HG02885 (cell line): ENCODE measurements around the gene DPM2.

ENCODE experiments used
- ATAC-seq: cut with Tn5 transposase; IDR thresholded peaks from one replicate; pipeline ENCODE4 v1.9.1; 2021; ENCODE audit warnings: mild to moderate bottlenecking; ENCODE audit not compliant: unreplicated experiment, poor library complexity

The DPM2 gene

DNA sequence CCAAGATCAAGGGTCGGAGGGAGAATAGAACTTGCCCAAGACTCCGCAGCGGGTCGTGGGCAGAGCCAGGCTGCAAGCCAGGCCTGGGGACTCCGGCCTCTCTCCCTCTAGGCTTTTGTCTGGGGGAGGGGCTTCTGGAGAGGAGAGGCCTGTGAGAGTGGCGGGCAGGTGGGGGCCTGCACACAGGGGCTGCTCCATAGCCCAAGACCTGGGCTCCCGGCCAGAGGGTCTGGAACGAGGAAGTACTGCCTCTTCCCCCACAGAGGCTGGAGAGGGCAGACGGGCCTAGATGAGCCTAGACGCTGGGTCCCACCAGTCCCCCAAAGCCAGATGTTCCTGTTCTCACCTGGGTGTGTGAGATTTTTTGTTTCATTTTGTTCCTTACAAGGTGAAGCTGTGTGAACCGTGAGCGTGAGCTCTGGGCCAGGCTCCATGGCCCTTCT, 33.1 kb downstream of the DPM2 start:
- no peak for ATAC-seq

- ATAC-seq = peak; percentile 38
Measured at GRCh38 chr9:127903557-127904475, 33.8 kb downstream of the DPM2 start.

DNA sequence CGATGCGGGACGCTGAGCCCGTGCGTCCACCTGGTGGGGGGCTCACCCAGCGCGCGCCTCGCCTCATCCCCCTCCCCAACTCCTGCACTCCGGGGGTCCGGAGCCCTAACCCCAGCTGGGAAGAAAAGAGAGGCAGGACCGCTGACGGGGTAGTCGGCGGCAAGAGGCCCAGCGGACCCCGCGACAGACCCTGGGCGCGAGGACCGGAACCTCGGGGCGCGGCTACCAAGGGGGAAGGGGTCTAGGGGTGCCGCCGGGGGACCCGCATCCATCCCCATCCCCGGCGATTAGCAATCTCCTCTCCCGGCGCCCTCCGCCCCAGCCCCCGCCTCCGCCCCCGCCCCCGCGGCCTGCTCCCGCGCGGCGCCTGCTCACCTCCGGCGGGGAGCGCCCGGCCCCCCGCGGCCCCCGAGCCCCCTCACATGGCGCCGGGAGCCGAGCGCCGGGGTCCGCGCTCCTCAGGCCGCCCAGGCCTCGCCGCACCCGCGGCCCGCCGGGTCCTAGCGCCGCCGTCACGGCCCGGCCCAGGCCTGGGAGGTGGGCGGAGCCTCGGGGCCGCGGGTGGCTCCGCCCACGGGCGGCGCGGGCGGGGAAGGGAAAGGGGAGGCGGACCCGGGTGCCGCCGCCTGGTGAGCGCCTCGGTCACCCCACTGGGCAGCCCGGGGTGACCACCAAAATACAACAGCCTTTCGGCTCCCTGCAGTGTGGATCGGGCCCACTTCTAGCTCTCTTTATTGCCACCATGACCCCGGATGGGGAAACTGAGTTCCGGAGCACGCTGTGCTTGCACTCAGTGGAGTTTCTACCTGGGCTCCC, 38.3 kb downstream of the DPM2 start, which contains the start of gene ST6GALNAC6:
ST6GALNAC6 (minus strand) TSS at position 476 of the 816 bp plus-strand sequence. CDS start 1,622 bp downstream, outside the sequence.
- peak; percentile 73 for ATAC-seq

DNA sequence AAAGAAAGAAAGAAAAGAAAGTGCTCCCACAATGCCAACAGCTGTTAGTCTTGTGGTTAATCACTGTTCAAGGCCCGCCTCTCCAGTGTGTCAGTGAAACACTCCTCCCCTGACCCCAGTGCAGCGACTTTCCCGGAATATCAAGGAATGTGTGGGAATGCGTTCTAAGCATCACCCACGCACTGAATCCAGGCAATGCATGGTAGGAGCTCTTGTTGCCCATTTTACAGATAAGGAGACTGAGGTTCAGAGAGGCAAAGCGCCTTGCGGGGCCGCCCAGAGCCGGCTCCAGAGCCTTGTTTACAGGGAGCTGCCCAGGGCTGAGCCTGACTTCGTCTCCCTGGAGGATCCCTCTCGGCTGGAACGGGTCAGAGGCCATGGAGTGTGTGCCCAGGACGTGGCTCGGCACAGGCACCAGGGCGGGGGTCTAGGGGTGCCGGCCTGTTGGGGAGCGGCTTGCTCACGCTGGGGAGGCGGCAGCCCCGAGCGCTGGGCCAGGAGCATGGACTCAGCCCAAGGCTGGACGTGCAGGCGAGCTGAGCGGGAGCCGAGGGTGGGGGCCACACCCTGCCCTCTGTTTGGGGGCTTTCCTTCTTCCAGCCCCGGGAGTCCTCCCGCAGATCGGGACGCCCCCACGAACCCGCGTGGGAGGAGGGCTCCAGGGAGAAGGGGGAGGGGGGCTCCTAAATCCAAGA, 39.1 kb downstream of the DPM2 start:
- ATAC-seq = no peak

- no peak for ATAC-seq
Measured at GRCh38 chr9:127897193-127897692, 40.4 kb downstream of the DPM2 start.

- ATAC-seq = no peak
Measured at GRCh38 chr9:127896395-127897192, 41.1 kb downstream of the DPM2 start.

DNA sequence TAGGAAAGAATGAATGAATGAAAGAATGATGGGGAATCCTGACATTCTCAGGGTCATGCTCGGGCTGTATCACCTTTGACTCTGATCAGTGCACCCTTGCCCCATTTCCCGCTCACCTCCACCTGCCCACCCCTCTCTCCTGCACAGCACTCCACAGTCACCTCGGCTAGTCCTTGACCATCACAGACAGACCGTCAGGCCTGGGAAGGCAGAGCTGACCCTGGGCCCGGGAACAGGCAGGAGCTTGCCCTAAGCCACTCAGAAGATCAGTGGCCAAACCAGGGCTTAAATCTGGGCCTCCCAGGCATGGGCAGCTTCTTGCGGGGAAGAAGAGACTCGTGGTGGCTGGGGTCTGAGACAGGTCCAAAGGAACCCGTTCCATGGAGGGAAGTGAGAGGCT, 41.8 kb downstream of the DPM2 start:
- no peak for ATAC-seq

DNA sequence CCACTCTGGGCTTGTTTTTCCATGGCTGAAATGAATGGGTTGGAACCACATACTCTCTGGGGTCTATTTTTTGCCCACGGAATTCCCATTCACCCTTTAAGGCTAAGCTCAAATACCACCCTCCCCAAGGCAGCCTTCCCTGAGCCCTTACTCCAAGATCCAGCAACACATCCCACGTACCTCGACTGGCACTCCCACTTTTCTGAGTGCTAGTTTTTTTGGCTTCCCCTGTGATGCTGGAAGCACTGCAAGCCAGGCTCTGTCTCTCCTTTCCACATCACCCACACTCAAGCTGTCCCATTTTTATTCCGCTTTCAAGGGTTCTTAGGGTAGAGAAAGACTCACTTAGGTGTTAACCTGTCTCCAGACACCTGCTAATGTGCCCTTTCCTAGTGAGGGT, 44.3 kb downstream of the DPM2 start:
- no peak for ATAC-seq

GRCh38 chr9:127892831-127893230, 44.8 kb downstream of the DPM2 start:
- ATAC-seq = no peak

GRCh38 chr9:127890053-127890452, 47.6 kb downstream of the DPM2 start:
- no peak for ATAC-seq

GRCh38 chr9:127887792-127888191, 49.9 kb downstream of the DPM2 start:
- ATAC-seq = no peak

DNA sequence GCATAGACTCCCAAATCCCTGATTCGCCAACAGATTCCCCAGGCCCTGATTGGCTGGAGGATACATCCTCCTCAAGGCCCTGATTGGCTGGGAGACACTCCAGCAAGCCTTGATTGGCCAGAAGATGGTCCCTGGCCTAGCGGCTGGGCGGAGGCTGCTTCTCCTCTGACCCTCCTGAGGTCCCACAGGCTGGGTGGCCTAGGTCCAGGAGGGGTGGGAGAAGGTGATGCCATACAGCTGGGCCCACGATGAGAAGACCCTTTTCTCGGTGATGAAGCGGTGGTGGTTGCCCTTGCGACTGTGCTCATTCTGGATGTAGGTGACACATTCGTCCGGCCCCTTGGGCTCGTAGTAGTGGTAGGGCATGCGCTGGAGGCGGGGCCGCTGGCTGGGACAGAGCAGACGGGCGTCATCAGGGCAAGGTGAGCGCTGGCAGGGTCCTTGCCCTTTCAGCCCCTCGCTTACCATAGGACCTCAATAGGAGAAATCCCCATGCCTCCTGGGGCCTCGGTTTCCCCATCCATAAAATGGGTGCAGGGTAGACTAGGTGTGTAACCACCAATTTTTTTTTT, 51.2 kb downstream of the DPM2 start:
- ATAC-seq = no peak

DNA sequence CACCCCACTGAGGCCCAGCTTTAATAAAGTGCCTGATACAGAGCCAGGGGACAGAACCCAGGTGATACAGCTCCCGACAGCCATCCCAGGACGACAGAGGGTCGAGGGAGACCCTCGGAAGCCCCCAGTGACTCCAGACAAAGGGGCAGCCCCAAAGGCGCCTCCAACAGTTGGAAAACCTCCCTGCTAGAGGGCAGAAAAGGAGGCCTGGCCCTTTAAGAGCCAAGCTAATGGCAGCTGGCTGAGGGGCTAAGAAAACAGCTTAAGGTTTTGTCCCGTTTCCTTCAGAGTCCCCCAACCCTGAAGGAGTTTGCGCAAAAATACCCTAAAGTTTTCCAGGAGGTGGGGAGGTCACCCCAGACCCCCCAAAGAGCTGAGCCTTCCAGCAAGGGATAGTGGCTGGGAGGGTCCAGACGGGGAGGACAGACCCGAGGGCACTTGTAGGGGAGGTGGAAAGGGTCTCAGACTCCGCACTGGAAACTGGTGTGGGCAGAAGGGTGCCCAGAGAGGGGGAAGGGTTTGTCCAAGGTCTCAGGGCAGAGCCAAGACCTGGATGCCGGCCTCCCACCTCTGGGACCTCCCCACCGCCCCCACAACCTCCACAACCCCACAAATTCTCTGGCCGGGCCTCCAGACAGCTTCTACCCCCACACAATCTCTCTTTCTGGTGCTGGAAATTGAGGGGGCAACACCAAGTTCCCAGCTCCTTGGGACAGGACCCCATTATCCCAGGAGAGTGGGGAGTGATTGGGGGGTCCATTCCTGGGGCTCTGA, 52.0 kb downstream of the DPM2 start:
- ATAC-seq = no peak
